Measurements from ENCODE around the gene PFKFB3.

- TF ChIP-seq, protein P1, sequence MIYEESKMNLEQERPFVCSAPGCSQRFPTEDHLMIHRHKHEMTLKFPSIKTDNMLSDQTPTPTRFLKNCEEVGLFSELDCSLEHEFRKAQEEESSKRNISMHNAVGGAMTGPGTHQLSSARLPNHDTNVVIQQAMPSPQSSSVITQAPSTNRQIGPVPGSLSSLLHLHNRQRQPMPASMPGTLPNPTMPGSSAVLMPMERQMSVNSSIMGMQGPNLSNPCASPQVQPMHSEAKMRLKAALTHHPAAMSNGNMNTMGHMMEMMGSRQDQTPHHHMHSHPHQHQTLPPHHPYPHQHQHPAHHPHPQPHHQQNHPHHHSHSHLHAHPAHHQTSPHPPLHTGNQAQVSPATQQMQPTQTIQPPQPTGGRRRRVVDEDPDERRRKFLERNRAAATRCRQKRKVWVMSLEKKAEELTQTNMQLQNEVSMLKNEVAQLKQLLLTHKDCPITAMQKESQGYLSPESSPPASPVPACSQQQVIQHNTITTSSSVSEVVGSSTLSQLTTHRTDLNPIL (CRISPR knock-in tag; IDR thresholded peaks at IDR 0.05; ENCODE audit: low read depth): no peak
- TF ChIP-seq, protein P2, sequence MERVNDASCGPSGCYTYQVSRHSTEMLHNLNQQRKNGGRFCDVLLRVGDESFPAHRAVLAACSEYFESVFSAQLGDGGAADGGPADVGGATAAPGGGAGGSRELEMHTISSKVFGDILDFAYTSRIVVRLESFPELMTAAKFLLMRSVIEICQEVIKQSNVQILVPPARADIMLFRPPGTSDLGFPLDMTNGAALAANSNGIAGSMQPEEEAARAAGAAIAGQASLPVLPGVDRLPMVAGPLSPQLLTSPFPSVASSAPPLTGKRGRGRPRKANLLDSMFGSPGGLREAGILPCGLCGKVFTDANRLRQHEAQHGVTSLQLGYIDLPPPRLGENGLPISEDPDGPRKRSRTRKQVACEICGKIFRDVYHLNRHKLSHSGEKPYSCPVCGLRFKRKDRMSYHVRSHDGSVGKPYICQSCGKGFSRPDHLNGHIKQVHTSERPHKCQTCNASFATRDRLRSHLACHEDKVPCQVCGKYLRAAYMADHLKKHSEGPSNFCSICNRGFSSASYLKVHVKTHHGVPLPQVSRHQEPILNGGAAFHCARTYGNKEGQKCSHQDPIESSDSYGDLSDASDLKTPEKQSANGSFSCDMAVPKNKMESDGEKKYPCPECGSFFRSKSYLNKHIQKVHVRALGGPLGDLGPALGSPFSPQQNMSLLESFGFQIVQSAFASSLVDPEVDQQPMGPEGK (CRISPR knock-in tag; IDR thresholded peaks at IDR 0.05; ENCODE audit: borderline replicate concordance): no peak
- TF ChIP-seq ZC3H10 (CRISPR knock-in tag; IDR thresholded peaks at IDR 0.05): no peak
- TF ChIP-seq ISL1 (CRISPR knock-in tag; IDR thresholded peaks at IDR 0.05): no peak
- no peak for TF ChIP-seq POU6F1 (CRISPR knock-in tag; IDR thresholded peaks at IDR 0.05; ENCODE audit: borderline replicate concordance, low read depth)
These were observed 96.5 kb downstream of the PFKFB3 start for GRCh38 chr10:6299234-6299633.

All from SK-N-SH treated with all-trans-retinoic acid at 6 μM for 48 hours (cell line).